MM.1S (cell line): ENCODE data around the gene MAPK4.

Experiments used
- DNase-seq: peaks from one replicate; pipeline ENCODE4 v3.0.0-alpha.2; 2015
- H2AFZ ChIP-seq: fragments of 300-600 bp; sonication (generic); 2 replicates; pipeline ENCODE4 v1.6.0; 2016; ENCODE audit warnings: antibody characterized with exemption, low read length
- H3F3A ChIP-seq: fragments of 300-600 bp; sonication (generic); 2 replicates; pipeline ENCODE4 v1.6.1; 2016; ENCODE audit warnings: mild to moderate bottlenecking, antibody characterized with exemption, low read length, moderate library complexity, mixed read lengths; ENCODE audit not compliant: insufficient read depth
- H3K27ac ChIP-seq: fragments of 300-600 bp; sonication (generic); 2 replicates; pipeline ENCODE4 v1.5.1; 2016; ENCODE audit warnings: mild to moderate bottlenecking, low read length
- H3K27me3 ChIP-seq: fragments of 300-600 bp; sonication (generic); replicated peaks from 2 replicates; pipeline ENCODE4 v1.6.0; 2016; ENCODE audit warnings: low read length; ENCODE audit not compliant: insufficient read depth
- H3K36me3 ChIP-seq: fragments of 300-600 bp; sonication (generic); replicated peaks from 2 replicates; pipeline ENCODE4 v1.6.1; 2016; ENCODE audit warnings: mild to moderate bottlenecking, low read length, mixed read lengths; ENCODE audit not compliant: insufficient read depth
- H3K4me1 ChIP-seq: fragments of 300-600 bp; sonication (generic); 2 replicates; pipeline ENCODE4 v1.6.1; 2016; ENCODE audit warnings: low read length, mixed read lengths
- H3K4me2 ChIP-seq: fragments of 300-600 bp; sonication (generic); 2 replicates; pipeline ENCODE4 v1.6.0; 2016; ENCODE audit warnings: low read depth, low read length
- H3K4me3 ChIP-seq: fragments of 300-600 bp; sonication (generic); 2 replicates; pipeline ENCODE4 v1.5.1; 2016; ENCODE audit warnings: low read length, mixed read lengths
- H3K79me2 ChIP-seq: fragments of 300-600 bp; sonication (generic); 2 replicates; pipeline ENCODE4 v1.6.1; 2016; ENCODE audit warnings: mixed run types, low read length, mixed read lengths
- H3K9ac ChIP-seq: fragments of 300-600 bp; sonication (generic); 2 replicates; pipeline ENCODE4 v1.6.1; 2016; ENCODE audit warnings: low read length, mixed read lengths
- H3K9me2 ChIP-seq: fragments of 300-600 bp; sonication (generic); replicated peaks from 2 replicates; pipeline ENCODE4 v1.6.1; 2016; ENCODE audit warnings: mild to moderate bottlenecking, low read length, mixed read lengths; ENCODE audit not compliant: insufficient read depth
- H3K9me3 ChIP-seq: fragments of 300-600 bp; sonication (generic); replicated peaks from 2 replicates; pipeline ENCODE4 v1.6.1; 2016; ENCODE audit warnings: mild to moderate bottlenecking, low read length, mixed read lengths; ENCODE audit not compliant: insufficient read depth
- H4K20me1 ChIP-seq: fragments of 300-600 bp; sonication (generic); 2 replicates; pipeline ENCODE4 v1.6.1; 2016; ENCODE audit warnings: mild to moderate bottlenecking, low read length, moderate library complexity, mixed read lengths; ENCODE audit not compliant: insufficient read depth
- EZH2 ChIP-seq: fragments of 300-600 bp; sonication (generic); optimal IDR thresholded peaks from 2 replicates; pipeline ENCODE3; 2017; ENCODE audit warnings: low read depth, mild to moderate bottlenecking, antibody characterized with exemption, low read length, mixed read lengths
- EZH2phosphoT487 ChIP-seq: fragments of 300-600 bp; sonication (generic); IDR thresholded peaks from 2 replicates; pipeline ENCODE4 v1.6.1; 2018; ENCODE audit warnings: antibody characterized with exemption, low read length
- TF ChIP-seq, protein P1 (sequence below): fragments of 300-600 bp; sonication (generic); IDR thresholded peaks from 2 replicates; pipeline ENCODE4 v1.5.1; 2016; ENCODE audit warnings: antibody characterized with exemption, low read length, mixed read lengths

The MAPK4 gene

DNA sequence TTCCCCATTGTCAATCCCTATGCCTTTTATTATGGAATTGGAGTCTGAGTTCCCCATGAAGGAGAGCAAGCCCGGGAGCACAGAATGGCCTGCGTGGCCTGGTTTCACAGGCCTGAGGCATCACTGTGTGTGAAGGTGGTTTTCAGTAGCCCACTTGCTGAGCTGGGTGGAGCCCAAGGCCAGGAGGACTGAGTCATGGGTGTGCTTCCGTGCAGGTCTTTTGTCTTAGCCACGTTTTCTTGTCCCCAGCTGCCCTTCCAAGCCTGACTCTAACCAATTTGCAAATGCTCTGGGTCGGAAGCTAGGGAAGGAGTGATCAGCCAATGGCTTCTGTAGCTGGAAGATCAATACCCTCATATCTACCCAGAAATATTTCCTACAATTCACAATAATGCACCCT lies 119.2 kb downstream of the MAPK4 start:
- Histone ChIP-seq H3K9me3 (no peaks in the 10 kb centered on the region), H3K36me3 (no peaks in the 10 kb centered on the region), H3K4me1 (no peaks in the 10 kb centered on the region), H3K9ac (no peak overlapping the region), H3K4me2 (no peak overlapping the region), H3F3A (no peaks in the 10 kb centered on the region), H3K4me3 (no peak overlapping the region), H3K27me3 (no peaks in the 10 kb centered on the region), H3K79me2 (no peaks in the 10 kb centered on the region), H4K20me1 (no peaks in the 10 kb centered on the region), H3K9me2 (no peaks in the 10 kb centered on the region), H2AFZ (no peak overlapping the region), H3K27ac (no peak overlapping the region)
- no peak for DNase-seq
- TF ChIP-seq, protein P1, sequence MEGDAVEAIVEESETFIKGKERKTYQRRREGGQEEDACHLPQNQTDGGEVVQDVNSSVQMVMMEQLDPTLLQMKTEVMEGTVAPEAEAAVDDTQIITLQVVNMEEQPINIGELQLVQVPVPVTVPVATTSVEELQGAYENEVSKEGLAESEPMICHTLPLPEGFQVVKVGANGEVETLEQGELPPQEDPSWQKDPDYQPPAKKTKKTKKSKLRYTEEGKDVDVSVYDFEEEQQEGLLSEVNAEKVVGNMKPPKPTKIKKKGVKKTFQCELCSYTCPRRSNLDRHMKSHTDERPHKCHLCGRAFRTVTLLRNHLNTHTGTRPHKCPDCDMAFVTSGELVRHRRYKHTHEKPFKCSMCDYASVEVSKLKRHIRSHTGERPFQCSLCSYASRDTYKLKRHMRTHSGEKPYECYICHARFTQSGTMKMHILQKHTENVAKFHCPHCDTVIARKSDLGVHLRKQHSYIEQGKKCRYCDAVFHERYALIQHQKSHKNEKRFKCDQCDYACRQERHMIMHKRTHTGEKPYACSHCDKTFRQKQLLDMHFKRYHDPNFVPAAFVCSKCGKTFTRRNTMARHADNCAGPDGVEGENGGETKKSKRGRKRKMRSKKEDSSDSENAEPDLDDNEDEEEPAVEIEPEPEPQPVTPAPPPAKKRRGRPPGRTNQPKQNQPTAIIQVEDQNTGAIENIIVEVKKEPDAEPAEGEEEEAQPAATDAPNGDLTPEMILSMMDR: no peak
- no peak for TF ChIP-seq EZH2phosphoT487
- TF ChIP-seq EZH2: no peak

DNA sequence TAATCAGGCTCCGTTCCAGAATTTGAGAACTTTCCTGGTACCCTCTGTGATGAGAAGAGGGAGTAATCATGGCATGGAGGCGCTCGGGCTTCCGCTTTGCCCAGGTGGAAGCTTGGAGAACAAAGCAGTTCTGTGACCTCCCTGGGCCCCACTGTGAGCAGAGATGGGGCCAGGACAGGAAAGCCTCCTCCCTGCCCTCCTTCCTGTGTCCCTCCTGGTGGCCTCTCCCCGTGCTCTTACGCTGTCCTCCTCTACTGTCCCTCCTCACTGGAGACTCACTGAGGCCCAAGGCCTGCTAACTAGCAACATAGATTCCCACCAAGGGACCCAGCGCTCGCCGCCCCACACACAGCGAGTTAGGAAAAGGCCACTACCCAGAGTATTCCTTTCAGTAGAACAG lies 119.8 kb downstream of the MAPK4 start:
- Histone ChIP-seq H3K79me2 (no peaks in the 10 kb centered on the region), H3K27me3 (no peaks in the 10 kb centered on the region), H4K20me1 (no peaks in the 10 kb centered on the region), H3K9me3 (no peaks in the 10 kb centered on the region), H3K27ac (no peak overlapping the region), H3F3A (no peaks in the 10 kb centered on the region), H3K4me1 (no peaks in the 10 kb centered on the region), H3K4me2 (no peak overlapping the region), H3K9me2 (no peaks in the 10 kb centered on the region), H3K9ac (no peak overlapping the region), H2AFZ (no peak overlapping the region), H3K36me3 (no peaks in the 10 kb centered on the region), H3K4me3 (no peak overlapping the region)
- TF ChIP-seq EZH2phosphoT487 (no peak), EZH2 (no peak)
- TF ChIP-seq, protein P1: no peak
- no peak for DNase-seq

DNA sequence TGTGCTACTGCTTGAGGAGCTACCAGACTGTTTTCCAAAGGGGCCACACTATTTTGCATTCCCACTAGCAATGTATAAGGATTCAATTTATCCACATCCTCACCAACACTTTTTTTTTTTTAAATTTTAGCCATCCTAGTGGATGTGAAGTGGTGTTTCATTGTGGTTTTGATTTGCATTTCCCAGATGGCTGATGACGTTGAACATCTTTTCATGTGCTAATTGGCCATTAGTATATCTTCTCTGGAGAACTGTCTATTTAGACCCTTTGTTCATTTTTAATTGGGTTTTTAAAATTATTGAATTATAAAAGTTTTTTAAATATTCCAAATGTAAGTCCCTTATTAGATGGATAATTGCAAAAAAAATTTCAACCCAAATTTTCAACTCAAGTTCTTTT lies 121.1 kb downstream of the MAPK4 start:
- Histone ChIP-seq H3F3A (no peaks in the 10 kb centered on the region), H4K20me1 (no peaks in the 10 kb centered on the region), H3K9me2 (no peaks in the 10 kb centered on the region), H2AFZ (no peak overlapping the region), H3K27me3 (no peaks in the 10 kb centered on the region), H3K4me3 (no peak overlapping the region), H3K9ac (no peak overlapping the region), H3K79me2 (no peaks in the 10 kb centered on the region), H3K4me1 (no peaks in the 10 kb centered on the region), H3K9me3 (no peaks in the 10 kb centered on the region), H3K4me2 (no peak overlapping the region), H3K36me3 (no peaks in the 10 kb centered on the region), H3K27ac (no peak overlapping the region)
- DNase-seq: no peak
- TF ChIP-seq EZH2: no peak
- TF ChIP-seq EZH2phosphoT487: no peak
- TF ChIP-seq, protein P1: no peak
